Measurements from ENCODE around the gene TULP3. TPM values are rescaled to one million over a fixed set of nuclear protein-coding genes. Genes with fewer than 3 reads are reported as not detected.
A peak's percentile ranks its signal among the peaks of the same experiment; 100 is the strongest.

TULP3 gene
- total and polyA plus RNA-seq, 10 of the 15 experiments (the other 5 are each of a cell fraction or from before 2014, with no cell fraction given): 3.1 to 10.4 (median 8.1) TPM

DNA sequence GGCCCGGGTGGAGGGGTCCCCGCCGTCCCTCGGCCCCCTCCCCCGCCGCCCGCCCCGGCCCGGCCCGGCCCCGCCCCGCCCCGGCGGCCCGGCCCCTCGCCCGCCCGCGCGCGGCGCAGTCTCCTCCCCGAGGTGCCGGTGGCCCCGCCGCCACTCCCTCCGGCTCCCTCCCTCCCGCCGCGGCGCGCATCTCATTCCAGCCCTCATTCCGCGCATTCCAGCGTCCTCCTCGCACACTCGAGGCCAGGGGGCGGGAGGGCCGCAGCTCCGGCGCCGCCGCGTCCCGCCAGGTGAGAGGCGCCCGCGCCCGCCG, 68.5 kb downstream of the TULP3 start, which contains the start of gene TEAD4:
TSS of gene TEAD4 (plus strand) at position 206 of the 313 bp plus-strand sequence.
- Histone ChIP-seq H3K4me1 (ENCODE audit: control insufficient read depth, insufficient read depth, low read length) (no peaks in the 10 kb centered on the region; the same call in 1 of the 2 replicates), H3K79me2 (ENCODE audit: control insufficient read depth, insufficient read depth, low read length) (no peaks in the 10 kb centered on the region), H3K27me3 (replicated peaks in 1 of 2; ENCODE audit: control insufficient read depth in 2 of 2, insufficient read depth in 2 of 2, low read length in 1 of 2) (peaks cover 3 to 11% of the 10 kb centered on the region in 2 experiments; a peak in 3 of 4 replicates), H3K36me3 (ENCODE audit: control insufficient read depth in 2 of 2, insufficient read depth in 2 of 2, low read length in 1 of 2) (no peaks in the 10 kb centered on the region), H2AFZ (ENCODE audit: control insufficient read depth, low read depth, low read length) (peak within 1 kb of the TSS; percentile 58), H3K9me3 (replicated peaks; ENCODE audit: control insufficient read depth, insufficient read depth, low read length) (no peaks in the 10 kb centered on the region), H3K4me2 (ENCODE audit: control insufficient read depth, insufficient read depth) (peak within 1 kb of the TSS; percentile 74), H3K9ac (ENCODE audit: control insufficient read depth, insufficient read depth, low read length) (peak within 1 kb of the TSS; percentile 16; the same call in 1 of the 2 replicates), H4K20me1 (ENCODE audit: control insufficient read depth, insufficient read depth) (no peaks in the 10 kb centered on the region; the same call in 1 of the 2 replicates), H3K4me3 (peak within 1 kb of the TSS; percentile 44; the same call in 1 of the 2 replicates), H3K27ac (ENCODE audit: control insufficient read depth, insufficient read depth) (no peak within 1 kb of the TSS)
- ChIA-PET CTCF (no interaction called here), POLR2A (no interaction called here), RAD21 (ENCODE audit: unreplicated experiment) (no interaction called here), SMC1A (ENCODE audit: uncharacterized antibody, unreplicated experiment) (no interaction called here)
- no TSS peak for BruUV-seq (replicated peaks)
- TF ChIP-seq EP300 (IDR thresholded peaks at IDR 0.05; ENCODE audit: borderline replicate concordance in 1 of 2, control insufficient read depth in 1 of 2, low read depth in 2 of 2, low read length in 2 of 2) (no peak), YBX1 (IDR thresholded peaks at IDR 0.05) (no peak), HDAC2 (IDR thresholded peaks at IDR 0.05) (no peak), KLF5 (IDR thresholded peaks at IDR 0.05; ENCODE audit: partially characterized antibody) (no peak), CHD1 (IDR thresholded peaks at IDR 0.05; ENCODE audit: low read depth, low read length) (no peak), TCF7 (IDR thresholded peaks at IDR 0.05; ENCODE audit: borderline replicate concordance) (no peak), ZBED1 (IDR thresholded peaks at IDR 0.05; ENCODE audit: borderline replicate concordance) (no peak), MYB (IDR thresholded peaks at IDR 0.05; ENCODE audit: borderline replicate concordance, low read depth, low read length) (no peak), NBN (IDR thresholded peaks at IDR 0.05) (no peak)
- TF ChIP-seq, protein P1, sequence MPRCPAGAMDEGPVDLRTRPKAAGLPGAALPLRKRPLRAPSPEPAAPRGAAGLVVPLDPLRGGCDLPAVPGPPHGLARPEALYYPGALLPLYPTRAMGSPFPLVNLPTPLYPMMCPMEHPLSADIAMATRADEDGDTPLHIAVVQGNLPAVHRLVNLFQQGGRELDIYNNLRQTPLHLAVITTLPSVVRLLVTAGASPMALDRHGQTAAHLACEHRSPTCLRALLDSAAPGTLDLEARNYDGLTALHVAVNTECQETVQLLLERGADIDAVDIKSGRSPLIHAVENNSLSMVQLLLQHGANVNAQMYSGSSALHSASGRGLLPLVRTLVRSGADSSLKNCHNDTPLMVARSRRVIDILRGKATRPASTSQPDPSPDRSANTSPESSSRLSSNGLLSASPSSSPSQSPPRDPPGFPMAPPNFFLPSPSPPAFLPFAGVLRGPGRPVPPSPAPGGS (IDR thresholded peaks at IDR 0.05; ENCODE audit: borderline replicate concordance, insufficient read depth, low read depth, low read length, poor library complexity, severe bottlenecking): no peak
- TF ChIP-seq, protein P2, sequence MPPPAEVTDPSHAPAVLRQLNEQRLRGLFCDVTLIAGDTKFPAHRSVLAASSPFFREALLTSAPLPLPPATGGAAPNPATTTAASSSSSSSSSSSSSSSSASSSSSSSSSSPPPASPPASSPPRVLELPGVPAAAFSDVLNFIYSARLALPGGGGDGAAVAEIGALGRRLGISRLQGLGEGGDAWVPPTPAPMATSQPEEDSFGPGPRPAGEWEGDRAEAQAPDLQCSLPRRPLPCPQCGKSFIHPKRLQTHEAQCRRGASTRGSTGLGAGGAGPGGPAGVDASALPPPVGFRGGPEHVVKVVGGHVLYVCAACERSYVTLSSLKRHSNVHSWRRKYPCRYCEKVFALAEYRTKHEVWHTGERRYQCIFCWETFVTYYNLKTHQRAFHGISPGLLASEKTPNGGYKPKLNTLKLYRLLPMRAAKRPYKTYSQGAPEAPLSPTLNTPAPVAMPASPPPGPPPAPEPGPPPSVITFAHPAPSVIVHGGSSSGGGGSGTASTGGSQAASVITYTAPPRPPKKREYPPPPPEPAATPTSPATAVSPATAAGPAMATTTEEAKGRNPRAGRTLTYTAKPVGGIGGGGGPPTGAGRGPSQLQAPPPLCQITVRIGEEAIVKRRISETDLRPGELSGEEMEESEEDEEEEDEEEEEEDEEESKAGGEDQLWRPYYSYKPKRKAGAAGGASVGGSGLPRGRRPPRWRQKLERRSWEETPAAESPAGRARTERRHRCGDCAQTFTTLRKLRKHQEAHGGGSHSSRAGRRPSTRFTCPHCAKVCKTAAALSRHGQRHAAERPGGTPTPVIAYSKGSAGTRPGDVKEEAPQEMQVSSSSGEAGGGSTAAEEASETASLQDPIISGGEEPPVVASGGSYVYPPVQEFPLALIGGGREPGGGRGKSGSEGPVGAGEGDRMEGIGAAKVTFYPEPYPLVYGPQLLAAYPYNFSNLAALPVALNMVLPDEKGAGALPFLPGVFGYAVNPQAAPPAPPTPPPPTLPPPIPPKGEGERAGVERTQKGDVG (CRISPR knock-in tag; IDR thresholded peaks at IDR 0.05): no peak
- TF ChIP-seq, protein P3, sequence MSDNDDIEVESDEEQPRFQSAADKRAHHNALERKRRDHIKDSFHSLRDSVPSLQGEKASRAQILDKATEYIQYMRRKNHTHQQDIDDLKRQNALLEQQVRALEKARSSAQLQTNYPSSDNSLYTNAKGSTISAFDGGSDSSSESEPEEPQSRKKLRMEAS (IDR thresholded peaks at IDR 0.05; ENCODE audit: low read depth, low read length): no peak
- DNase-seq (ENCODE audit: low read depth, low spot score) (no peak), ATAC-seq (peak; percentile 56), FAIRE-seq (no peak)
- WGBS (ENCODE audit: insufficient coverage, insufficient replicate concordance, low lambda C conversion rate, missing lambda C conversion rate): 0% methylated on average over 9 of the region's 50 CpGs
- intact Hi-C loops (cut with micrococcal nuclease; ENCODE audit: unreplicated experiment): no loop called here
- in situ Hi-C loops (cut with MboI): no loop called here
